ENCODE results near the gene KIRREL2. TPM values are rescaled to one million over a fixed set of nuclear protein-coding genes. Genes with fewer than 3 reads are reported as not detected.

Gene KIRREL2
- total RNA-seq, 1 donor from 2014 or later = not detected

- TF ChIP-seq POLR2A (IDR thresholded peaks at IDR 0.05) (no peak), POLR2AphosphoS5 (IDR thresholded peaks at IDR 0.05; ENCODE audit: insufficient read depth in 1 of 2, low read depth in 1 of 2) (no peak)
- TF ChIP-seq, protein P1, sequence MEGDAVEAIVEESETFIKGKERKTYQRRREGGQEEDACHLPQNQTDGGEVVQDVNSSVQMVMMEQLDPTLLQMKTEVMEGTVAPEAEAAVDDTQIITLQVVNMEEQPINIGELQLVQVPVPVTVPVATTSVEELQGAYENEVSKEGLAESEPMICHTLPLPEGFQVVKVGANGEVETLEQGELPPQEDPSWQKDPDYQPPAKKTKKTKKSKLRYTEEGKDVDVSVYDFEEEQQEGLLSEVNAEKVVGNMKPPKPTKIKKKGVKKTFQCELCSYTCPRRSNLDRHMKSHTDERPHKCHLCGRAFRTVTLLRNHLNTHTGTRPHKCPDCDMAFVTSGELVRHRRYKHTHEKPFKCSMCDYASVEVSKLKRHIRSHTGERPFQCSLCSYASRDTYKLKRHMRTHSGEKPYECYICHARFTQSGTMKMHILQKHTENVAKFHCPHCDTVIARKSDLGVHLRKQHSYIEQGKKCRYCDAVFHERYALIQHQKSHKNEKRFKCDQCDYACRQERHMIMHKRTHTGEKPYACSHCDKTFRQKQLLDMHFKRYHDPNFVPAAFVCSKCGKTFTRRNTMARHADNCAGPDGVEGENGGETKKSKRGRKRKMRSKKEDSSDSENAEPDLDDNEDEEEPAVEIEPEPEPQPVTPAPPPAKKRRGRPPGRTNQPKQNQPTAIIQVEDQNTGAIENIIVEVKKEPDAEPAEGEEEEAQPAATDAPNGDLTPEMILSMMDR (IDR thresholded peaks at IDR 0.05) = no peak
- peaks cover 22% of the 10 kb centered on the region for H3K4me1 ChIP-seq
- intact Hi-C loops (cut with DNase I) = no loop called here
- no peak overlapping the region for H3K27ac ChIP-seq
- no peaks in the 10 kb centered on the region for H3K9me3 ChIP-seq
- DNase-seq (ENCODE audit: extremely low spot score in 2 of 2) = no peak
- H3K27me3 ChIP-seq = peaks cover 9% of the 10 kb centered on the region
- H3K36me3 ChIP-seq = no peaks in the 10 kb centered on the region
- H3K4me3 ChIP-seq = no peak overlapping the region
Measured at GRCh38 chr19:35841961-35842595, 14.6 kb upstream of the KIRREL2 start.

DNA sequence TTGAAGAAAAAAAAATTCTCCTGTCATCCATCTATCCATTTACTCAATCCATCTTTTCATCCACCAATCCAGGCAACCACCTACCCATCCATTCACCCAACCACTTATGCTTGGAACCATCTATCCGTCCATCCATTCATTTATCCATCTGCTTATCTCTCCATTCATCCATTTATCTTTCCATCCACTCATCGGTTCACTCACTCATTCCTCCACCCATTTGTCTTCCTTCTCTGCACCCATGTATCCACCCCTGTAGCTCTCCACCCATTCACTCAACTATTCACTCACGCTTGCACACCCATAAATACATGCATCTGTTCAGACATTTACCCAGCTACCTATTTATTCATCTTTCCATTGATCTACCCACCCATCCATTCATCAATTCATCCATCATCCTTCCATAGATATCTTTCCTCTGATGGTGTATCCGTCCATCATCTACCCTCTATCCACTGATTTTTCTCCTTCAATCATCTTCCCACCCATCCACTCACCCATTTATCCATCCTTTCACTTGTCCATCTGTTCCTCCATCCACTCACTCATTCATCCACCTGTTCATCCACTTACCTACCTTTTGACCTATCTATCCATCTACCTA is 13.9 kb upstream of the KIRREL2 start:
- Histone ChIP-seq H3K9me3 (no peaks in the 10 kb centered on the region), H3K36me3 (no peaks in the 10 kb centered on the region), H3K4me1 (peaks cover 22% of the 10 kb centered on the region), H3K27ac (no peak overlapping the region), H3K27me3 (peaks cover 9% of the 10 kb centered on the region), H3K4me3 (no peak overlapping the region)
- DNase-seq (ENCODE audit: extremely low spot score in 2 of 2) = no peak
- TF ChIP-seq POLR2AphosphoS5 (IDR thresholded peaks at IDR 0.05; ENCODE audit: insufficient read depth in 1 of 2, low read depth in 1 of 2) = no peak
- TF ChIP-seq POLR2A (IDR thresholded peaks at IDR 0.05) = no peak
- TF ChIP-seq, protein P1 (IDR thresholded peaks at IDR 0.05) = no peak
- intact Hi-C loops (cut with DNase I) = no loop called here

GRCh38 chr19:35843676-35844481 is 12.8 kb upstream of the KIRREL2 start:
- intact Hi-C loops (cut with DNase I) = no loop called here
- Histone ChIP-seq H3K4me1 (peaks cover 22% of the 10 kb centered on the region), H3K9me3 (no peaks in the 10 kb centered on the region), H3K27me3 (peaks cover 9% of the 10 kb centered on the region), H3K36me3 (no peaks in the 10 kb centered on the region), H3K4me3 (no peak overlapping the region), H3K27ac (no peak overlapping the region)
- no peak for DNase-seq (ENCODE audit: extremely low spot score in 2 of 2)
- no peak for TF ChIP-seq POLR2A (IDR thresholded peaks at IDR 0.05)
- TF ChIP-seq, protein P1 (IDR thresholded peaks at IDR 0.05) = no peak
- no peak for TF ChIP-seq POLR2AphosphoS5 (IDR thresholded peaks at IDR 0.05; ENCODE audit: insufficient read depth in 1 of 2, low read depth in 1 of 2)

DNA sequence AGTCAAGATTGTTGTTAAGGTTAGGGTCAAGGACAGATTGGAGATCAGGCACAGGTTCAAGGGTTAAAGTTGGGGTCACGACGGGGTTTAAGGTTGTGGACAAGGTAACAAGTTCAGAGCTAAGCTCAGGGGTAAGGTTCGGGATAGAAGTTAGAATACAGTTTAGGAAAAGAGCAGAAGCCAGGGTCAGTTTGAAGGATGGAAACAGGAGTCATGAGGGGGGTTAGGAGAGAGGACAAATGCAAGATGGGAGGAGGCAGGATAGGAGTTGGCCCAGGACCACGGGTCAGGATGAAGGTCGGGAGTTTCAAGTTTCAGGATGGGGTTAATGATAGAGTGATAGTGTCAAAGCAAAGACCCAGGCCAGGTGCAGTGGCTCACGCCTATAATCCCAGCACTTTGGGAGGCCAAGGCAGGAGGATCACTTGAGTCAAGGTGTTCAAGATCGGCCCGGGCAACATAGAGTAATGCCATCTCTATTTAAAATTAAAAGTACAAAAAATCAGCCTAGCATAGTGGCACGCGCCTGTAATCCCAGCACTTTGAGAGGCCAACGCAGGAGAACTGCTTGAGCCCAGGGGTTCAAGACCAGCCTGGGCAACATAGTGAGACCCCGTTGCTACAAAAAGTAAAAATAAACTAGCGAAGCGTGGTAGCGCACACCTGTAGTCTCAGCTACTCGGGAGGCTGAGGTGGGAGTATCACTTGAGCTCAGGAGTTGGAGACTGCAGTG is 12.1 kb upstream of the KIRREL2 start:
- Histone ChIP-seq H3K4me3 (no peak overlapping the region), H3K36me3 (no peaks in the 10 kb centered on the region), H3K27ac (no peak overlapping the region), H3K27me3 (peaks cover 9% of the 10 kb centered on the region), H3K4me1 (peaks cover 22% of the 10 kb centered on the region), H3K9me3 (no peaks in the 10 kb centered on the region)
- TF ChIP-seq POLR2AphosphoS5 (IDR thresholded peaks at IDR 0.05; ENCODE audit: insufficient read depth in 1 of 2, low read depth in 1 of 2) = no peak
- no peak for TF ChIP-seq POLR2A (IDR thresholded peaks at IDR 0.05)
- TF ChIP-seq, protein P1 (IDR thresholded peaks at IDR 0.05) = no peak
- intact Hi-C loops (cut with DNase I) = no loop called here
- DNase-seq (ENCODE audit: extremely low spot score in 2 of 2) = no peak

Data from vagina (tissue), 2 donors.